OCI-LY3 (cell line): Measurements from ENCODE around the gene GIPC1.

ENCODE experiments used
- H2AFZ ChIP-seq: fragments of 200-600, 300-600 bp; shearing (Covaris generic); 2 replicates; pipeline ENCODE4 v1.6.0; 2014; ENCODE audit warnings: antibody characterized with exemption, low read depth, low read length
- H3K27ac ChIP-seq: fragments of 200-600, 300-600 bp; sonication (generic); 2 replicates; pipeline ENCODE4 v1.5.1; 2014; ENCODE audit warnings: mild to moderate bottlenecking, low read length, moderate library complexity, mixed read lengths
- H3K27me3 ChIP-seq: fragments of 200-600, 300-600 bp; sonication (generic); 2 replicates; pipeline ENCODE4 v1.6.1; 2014; ENCODE audit warnings: low read depth, low read length, mixed read lengths
- H3K36me3 ChIP-seq: fragments of 200-600, 300-600 bp; sonication (generic); replicated peaks from 2 replicates; pipeline ENCODE3; 2014; ENCODE audit warnings: low read depth, low read length, mixed read lengths
- H3K4me1 ChIP-seq: fragments of 300-600, 200-600 bp; sonication (generic); 2 replicates; pipeline ENCODE4 v1.6.1; 2014; ENCODE audit warnings: low read length, mixed read lengths
- H3K4me2 ChIP-seq: fragments of 200-600, 300-600 bp; sonication (generic); 2 replicates; pipeline ENCODE4 v1.6.1; 2014; ENCODE audit warnings: low read length, mixed read lengths
- H3K4me3 ChIP-seq: fragments of 300-600, 200-600 bp; sonication (generic); 2 replicates; pipeline ENCODE4 v1.5.1; 2014; ENCODE audit warnings: antibody characterized with exemption, mild to moderate bottlenecking, low read length, moderate library complexity
- H3K79me2 ChIP-seq: fragments of 300-600, 200-600 bp; shearing (Covaris generic); 2 replicates; pipeline ENCODE4 v1.6.1; 2014; ENCODE audit warnings: mild to moderate bottlenecking, low read length, mixed read lengths
- H3K9ac ChIP-seq: fragments of 300-600, 200-600 bp; shearing (Covaris generic); 2 replicates; pipeline ENCODE4 v1.6.0; 2014; ENCODE audit warnings: mild to moderate bottlenecking, low read length, moderate library complexity
- H3K9me3 ChIP-seq: fragments of 200-600, 300-600 bp; shearing (Covaris generic); 2 replicates; pipeline ENCODE4 v1.6.1; 2014; ENCODE audit warnings: low read length, mixed read lengths; ENCODE audit not compliant: insufficient read depth
- H4K20me1 ChIP-seq: fragments of 200-600, 300-600 bp; sonication (generic); 2 replicates; pipeline ENCODE4 v1.6.1; 2016; ENCODE audit warnings: low read length, mixed read lengths; ENCODE audit not compliant: insufficient read depth
- EZH2phosphoT487 ChIP-seq: fragments of 200-600 bp; shearing (Covaris generic); IDR thresholded peaks from 2 replicates; pipeline ENCODE4 v1.6.1; 2018; ENCODE audit warnings: antibody characterized with exemption, mixed run types, low read depth
- TF ChIP-seq, protein P1 (sequence below): fragments of 200-600, 300-600 bp; sonication (generic); IDR thresholded peaks from 2 replicates; pipeline ENCODE4 v1.5.1; 2014; ENCODE audit warnings: antibody characterized with exemption, low read length, low read depth

The GIPC1 gene

GRCh38 chr19:14502334-14503092, 6.6 kb upstream of the GIPC1 start:
- H3K27ac ChIP-seq: no peak overlapping the region
- no peak overlapping the region for H3K4me2 ChIP-seq
- TF ChIP-seq, protein P1, sequence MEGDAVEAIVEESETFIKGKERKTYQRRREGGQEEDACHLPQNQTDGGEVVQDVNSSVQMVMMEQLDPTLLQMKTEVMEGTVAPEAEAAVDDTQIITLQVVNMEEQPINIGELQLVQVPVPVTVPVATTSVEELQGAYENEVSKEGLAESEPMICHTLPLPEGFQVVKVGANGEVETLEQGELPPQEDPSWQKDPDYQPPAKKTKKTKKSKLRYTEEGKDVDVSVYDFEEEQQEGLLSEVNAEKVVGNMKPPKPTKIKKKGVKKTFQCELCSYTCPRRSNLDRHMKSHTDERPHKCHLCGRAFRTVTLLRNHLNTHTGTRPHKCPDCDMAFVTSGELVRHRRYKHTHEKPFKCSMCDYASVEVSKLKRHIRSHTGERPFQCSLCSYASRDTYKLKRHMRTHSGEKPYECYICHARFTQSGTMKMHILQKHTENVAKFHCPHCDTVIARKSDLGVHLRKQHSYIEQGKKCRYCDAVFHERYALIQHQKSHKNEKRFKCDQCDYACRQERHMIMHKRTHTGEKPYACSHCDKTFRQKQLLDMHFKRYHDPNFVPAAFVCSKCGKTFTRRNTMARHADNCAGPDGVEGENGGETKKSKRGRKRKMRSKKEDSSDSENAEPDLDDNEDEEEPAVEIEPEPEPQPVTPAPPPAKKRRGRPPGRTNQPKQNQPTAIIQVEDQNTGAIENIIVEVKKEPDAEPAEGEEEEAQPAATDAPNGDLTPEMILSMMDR: no peak
- TF ChIP-seq EZH2phosphoT487: no peak

DNA sequence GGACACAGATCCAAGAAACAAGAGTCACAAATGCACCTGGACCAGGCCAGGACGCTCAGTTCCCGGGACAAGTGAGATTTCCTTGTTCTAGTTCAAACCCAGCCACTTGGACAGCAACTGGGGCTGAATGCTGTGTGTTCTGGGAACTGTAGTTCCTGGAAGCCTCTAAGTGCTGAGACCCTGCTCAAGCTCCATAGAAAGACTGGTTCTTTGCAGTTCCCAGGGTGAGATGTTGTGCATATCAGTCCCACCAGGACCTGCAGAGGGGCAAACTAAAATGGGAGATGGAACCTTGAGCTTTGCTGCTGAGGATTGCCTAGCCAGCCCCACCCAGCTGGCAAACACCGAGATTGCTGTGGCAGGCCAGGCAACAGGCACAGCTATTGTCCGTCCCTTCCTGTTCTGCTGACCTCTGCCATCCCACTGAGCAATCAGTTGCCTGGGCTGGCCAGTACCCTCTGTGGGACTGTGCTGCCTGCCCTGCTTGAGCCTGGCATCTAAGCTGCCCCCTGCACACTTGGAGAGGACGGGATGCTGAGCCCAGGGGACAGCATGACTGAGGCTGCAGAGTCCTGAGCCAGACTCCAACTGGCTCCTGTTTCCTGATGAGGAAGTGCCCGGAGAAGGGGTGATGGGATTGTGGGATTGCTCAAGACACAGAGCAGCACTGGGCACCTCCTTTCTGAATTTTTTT, 1.4 kb upstream of the GIPC1 start:
- Histone ChIP-seq H2AFZ (no peak overlapping the region), H3K27me3 (peaks cover 10% of the 10 kb centered on the region; the same call in 1 of the 2 replicates), H3K9me3 (no peaks in the 10 kb centered on the region), H3K4me1 (peaks cover 7% of the 10 kb centered on the region), H3K4me2 (no peak overlapping the region), H4K20me1 (no peaks in the 10 kb centered on the region), H3K4me3 (no peak overlapping the region), H3K27ac (no peak overlapping the region), H3K36me3 (no peaks in the 10 kb centered on the region), H3K79me2 (no peaks in the 10 kb centered on the region), H3K9ac (no peak overlapping the region)
- TF ChIP-seq EZH2phosphoT487: no peak

More at GRCh38 chr19:14502334-14503092, 6.6 kb upstream of the GIPC1 start:
- Histone ChIP-seq H3K79me2 (no peaks in the 10 kb centered on the region), H3K4me1 (peaks cover 3% of the 10 kb centered on the region; the same call in 1 of the 2 replicates), H3K9me3 (no peaks in the 10 kb centered on the region), H3K27me3 (peaks cover 6% of the 10 kb centered on the region; the same call in 1 of the 2 replicates), H3K36me3 (no peaks in the 10 kb centered on the region), H3K4me3 (no peak overlapping the region), H4K20me1 (no peaks in the 10 kb centered on the region), H3K9ac (no peak overlapping the region), H2AFZ (no peak overlapping the region)

DNA sequence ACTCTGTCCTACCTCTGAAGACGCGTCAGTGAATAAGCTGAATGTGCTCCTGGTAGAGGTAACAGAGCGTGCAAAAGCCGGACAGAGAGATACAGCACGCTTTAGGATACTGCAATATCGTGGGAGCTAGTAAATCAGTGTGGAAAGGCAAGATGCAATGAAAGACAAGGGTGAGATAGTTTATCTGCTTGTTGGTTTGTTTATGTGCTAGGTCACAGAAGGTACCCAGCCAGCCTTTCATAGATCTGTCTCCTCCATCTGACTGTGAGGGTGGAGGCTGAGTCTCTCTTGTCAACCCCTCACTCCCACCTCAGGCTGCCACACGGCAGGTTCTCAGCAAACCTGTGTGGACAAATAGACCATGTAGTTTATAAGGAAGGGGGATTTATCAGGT, 904 bp upstream of the GIPC1 start:
- Histone ChIP-seq H3K4me3 (peak overlapping the region; percentile 80; the same call in 1 of the 2 replicates), H2AFZ (peak overlapping the region; percentile 63; the same call in 1 of the 2 replicates), H3K27me3 (0 out of 2 replicates have a peak, but pooled peaks cover 7% of the 10 kb centered on the region), H3K79me2 (no peaks in the 10 kb centered on the region), H4K20me1 (no peaks in the 10 kb centered on the region), H3K4me1 (peaks cover 7% of the 10 kb centered on the region), H3K9me3 (no peaks in the 10 kb centered on the region), H3K27ac (no peak overlapping the region), H3K4me2 (no peak overlapping the region), H3K9ac (no peak overlapping the region), H3K36me3 (no peaks in the 10 kb centered on the region)
- TF ChIP-seq, protein P1: no peak
- no peak for TF ChIP-seq EZH2phosphoT487

DNA sequence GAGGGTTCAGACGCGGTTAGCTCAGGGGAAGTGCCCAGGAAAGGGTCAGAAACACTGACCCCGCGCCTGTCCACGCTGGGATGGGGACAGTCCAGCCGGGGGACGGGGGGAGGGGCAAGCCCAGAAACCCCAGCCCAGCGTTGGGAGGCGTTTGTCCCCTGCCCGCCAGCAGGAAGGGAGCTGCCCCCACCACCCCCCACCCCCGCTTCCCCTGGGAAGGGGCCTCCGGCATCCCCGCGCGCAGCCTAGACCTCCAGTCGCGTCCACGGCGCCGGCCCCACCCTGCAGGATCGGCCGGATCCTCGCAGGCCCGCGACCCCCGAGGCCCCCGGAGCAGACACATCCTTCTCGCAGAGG, 277 bp downstream of the GIPC1 start:
- H3K79me2 ChIP-seq: no peaks in the 10 kb centered on the region
- H4K20me1 ChIP-seq: no peaks in the 10 kb centered on the region
- peak overlapping the region; percentile 87 for H3K4me2 ChIP-seq
- H3K27me3 ChIP-seq: 0 out of 2 replicates have a peak, but pooled peaks cover 7% of the 10 kb centered on the region
- TF ChIP-seq, protein P1: no peak
- no peak for TF ChIP-seq EZH2phosphoT487
- H3K4me1 ChIP-seq: peaks cover 7% of the 10 kb centered on the region
- no peaks in the 10 kb centered on the region for H3K36me3 ChIP-seq
- H3K9ac ChIP-seq: peak overlapping the region; percentile 53
- no peak overlapping the region for H3K27ac ChIP-seq
- H3K9me3 ChIP-seq: no peaks in the 10 kb centered on the region
- no peak overlapping the region for H2AFZ ChIP-seq
- peak overlapping the region; percentile 80 for H3K4me3 ChIP-seq
